Measurements from ENCODE around the gene GLIS2.

The GLIS2 gene

DNA sequence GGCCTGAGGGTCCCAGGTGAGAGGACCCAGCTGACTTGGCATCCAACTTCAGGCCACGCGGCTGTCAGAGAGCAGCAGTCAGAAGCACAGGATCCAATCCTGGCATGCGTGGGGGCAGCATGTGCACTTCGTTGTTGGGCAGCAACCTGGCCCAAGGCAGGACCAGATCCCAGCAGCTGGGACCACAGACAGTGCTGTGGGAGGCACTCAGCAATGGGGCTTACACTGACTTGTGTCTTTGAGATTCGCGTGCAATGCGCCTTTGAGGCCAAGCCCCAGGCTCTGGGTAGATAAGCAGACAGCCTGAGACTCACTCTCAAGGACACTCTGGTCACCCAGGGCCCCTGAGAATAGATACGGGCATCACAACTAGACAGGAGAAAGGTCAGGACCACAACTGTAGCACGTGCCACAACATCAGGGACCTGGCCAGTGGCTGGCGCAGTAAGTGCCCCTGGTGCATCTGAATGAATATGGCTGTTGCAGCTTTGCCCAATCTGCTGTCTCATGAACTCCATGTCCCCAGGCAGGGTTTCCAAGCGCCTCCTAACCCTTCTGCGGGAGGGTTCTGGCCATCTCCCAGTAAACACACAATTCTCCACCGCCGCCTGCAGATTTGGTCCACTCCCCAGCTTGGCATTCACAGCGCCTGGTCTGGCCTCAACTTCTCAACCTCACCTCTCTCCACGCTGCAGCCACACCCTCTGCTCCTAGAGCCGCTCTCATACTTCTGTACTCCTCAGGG, 32.1 kb downstream of the GLIS2 start:
- no peak overlapping the region for H3K4me2 ChIP-seq (ENCODE audit: low read length)
- H3K79me2 ChIP-seq (ENCODE audit: control insufficient read depth, insufficient read depth, low read length): peaks cover 54% of the 10 kb centered on the region
- H3K23ac ChIP-seq (ENCODE audit: low read length): no peak overlapping the region
- no peak overlapping the region for H2BK15ac ChIP-seq (replicated peaks; ENCODE audit: low read depth)
- H3K36me3 ChIP-seq (ENCODE audit: control insufficient read depth, insufficient read depth, low read length): peaks cover 1% of the 10 kb centered on the region
- H3K18ac ChIP-seq (ENCODE audit: low read length): no peak overlapping the region
- no peak overlapping the region for H2AK5ac ChIP-seq (ENCODE audit: low read length)
- no peak overlapping the region for H4K5ac ChIP-seq (ENCODE audit: low read length)
- no peak overlapping the region for H3K4ac ChIP-seq (ENCODE audit: low read depth, low read length)
- no peak overlapping the region for H3K27ac ChIP-seq (ENCODE audit: low read depth, low read length)
- H4K8ac ChIP-seq (ENCODE audit: low read depth, low read length): no peak overlapping the region
- no peak overlapping the region for H2BK120ac ChIP-seq (ENCODE audit: low read depth, low read length)
- no peak overlapping the region for H3K9ac ChIP-seq (ENCODE audit: low read length)
- H3K79me1 ChIP-seq (ENCODE audit: low read length): peaks cover 28% of the 10 kb centered on the region
- no peak for DNase-seq
- no CpG with 5 or more reads among the region's 17 CpGs for WGBS (ENCODE audit: extremely low coverage, insufficient coverage, low lambda C conversion rate)
- no peaks in the 10 kb centered on the region for H3K27me3 ChIP-seq (ENCODE audit: insufficient read depth, low read length, poor library complexity)
- H3K4me3 ChIP-seq (ENCODE audit: low read length): no peak overlapping the region
- no peak overlapping the region for H2BK5ac ChIP-seq (ENCODE audit: low read length)
- no peak overlapping the region for H3K56ac ChIP-seq (ENCODE audit: low read length)
- H3K4me1 ChIP-seq (ENCODE audit: control insufficient read depth, low read depth, low read length): no peaks in the 10 kb centered on the region

DNA sequence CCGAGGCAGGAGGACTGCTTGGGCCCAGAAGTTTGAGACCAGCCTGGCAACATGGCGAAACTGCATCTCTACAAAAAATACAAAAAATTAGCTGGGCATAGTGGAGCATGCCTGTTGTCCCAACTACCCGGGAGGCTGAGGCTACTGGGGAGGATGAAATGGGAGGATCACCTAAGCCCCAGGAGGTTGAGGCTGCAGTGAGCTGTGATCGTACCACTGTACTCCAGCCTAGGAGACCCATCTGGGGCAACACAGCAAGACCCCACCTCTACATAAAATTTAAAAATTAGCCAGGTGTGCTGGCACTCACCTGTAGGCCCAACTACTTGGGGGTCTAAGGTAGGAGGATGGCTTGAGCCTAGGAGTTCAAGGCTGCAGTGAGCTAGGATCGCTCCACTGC, 33.5 kb downstream of the GLIS2 start:
- no peak for DNase-seq
- Histone ChIP-seq H2AK5ac (ENCODE audit: low read length) (no peak overlapping the region), H3K18ac (ENCODE audit: low read length) (no peak overlapping the region), H3K27ac (ENCODE audit: low read depth, low read length) (no peak overlapping the region), H3K23ac (ENCODE audit: low read length) (no peak overlapping the region), H3K79me2 (ENCODE audit: control insufficient read depth, insufficient read depth, low read length) (peaks cover 46% of the 10 kb centered on the region), H3K4me3 (ENCODE audit: low read length) (no peak overlapping the region), H4K8ac (ENCODE audit: low read depth, low read length) (no peak overlapping the region), H3K36me3 (ENCODE audit: control insufficient read depth, insufficient read depth, low read length) (peaks cover 1% of the 10 kb centered on the region), H3K27me3 (ENCODE audit: insufficient read depth, low read length, poor library complexity) (no peaks in the 10 kb centered on the region), H2BK120ac (ENCODE audit: low read depth, low read length) (no peak overlapping the region), H3K4me2 (ENCODE audit: low read length) (no peak overlapping the region), H4K5ac (ENCODE audit: low read length) (no peak overlapping the region), H3K79me1 (ENCODE audit: low read length) (peaks cover 21% of the 10 kb centered on the region), H2BK5ac (ENCODE audit: low read length) (no peak overlapping the region), H3K4me1 (ENCODE audit: control insufficient read depth, low read depth, low read length) (no peaks in the 10 kb centered on the region), H3K4ac (ENCODE audit: low read depth, low read length) (no peak overlapping the region), H3K56ac (ENCODE audit: low read length) (no peak overlapping the region), H2BK15ac (replicated peaks; ENCODE audit: low read depth) (no peak overlapping the region), H3K9ac (ENCODE audit: low read length) (no peak overlapping the region)
- no CpG with 5 or more reads among the region's 5 CpGs for WGBS (ENCODE audit: extremely low coverage, insufficient coverage, low lambda C conversion rate)

DNA sequence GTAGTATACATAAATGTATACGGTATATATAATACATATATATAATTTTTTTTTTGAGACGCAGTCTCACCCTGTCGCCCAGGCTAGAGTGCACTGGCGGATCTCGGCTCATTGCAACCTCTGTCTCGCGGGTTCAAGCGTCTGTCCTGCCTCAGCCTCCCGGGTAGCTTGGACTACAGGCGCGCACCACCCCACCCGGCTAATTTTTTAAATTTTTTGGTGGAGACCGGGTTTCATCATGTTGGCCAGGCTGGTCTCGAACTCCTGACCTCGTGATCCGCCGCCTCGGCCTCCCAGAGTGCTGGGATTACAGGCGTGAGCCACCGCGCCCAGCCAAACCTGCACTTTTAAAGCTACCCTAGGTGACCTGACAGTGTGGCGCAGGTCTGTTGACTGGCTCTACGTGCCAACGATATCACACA, 34.5 kb downstream of the GLIS2 start:
- Histone ChIP-seq H2BK5ac (ENCODE audit: low read length) (no peak overlapping the region), H2BK15ac (replicated peaks; ENCODE audit: low read depth) (no peak overlapping the region), H3K4ac (ENCODE audit: low read depth, low read length) (no peak overlapping the region), H3K23ac (ENCODE audit: low read length) (no peak overlapping the region), H3K18ac (ENCODE audit: low read length) (no peak overlapping the region), H4K5ac (ENCODE audit: low read length) (no peak overlapping the region), H3K4me3 (ENCODE audit: low read length) (peak overlapping the region; percentile 86), H2BK120ac (ENCODE audit: low read depth, low read length) (no peak overlapping the region), H3K56ac (ENCODE audit: low read length) (peak overlapping the region; percentile 100), H3K4me2 (ENCODE audit: low read length) (peak overlapping the region; percentile 57), H3K79me1 (ENCODE audit: low read length) (peaks cover 21% of the 10 kb centered on the region), H3K27ac (ENCODE audit: low read depth, low read length) (peak overlapping the region; percentile 19), H3K4me1 (ENCODE audit: control insufficient read depth, low read depth, low read length) (no peaks in the 10 kb centered on the region), H3K9ac (ENCODE audit: low read length) (peak overlapping the region; percentile 99), H3K27me3 (ENCODE audit: insufficient read depth, low read length, poor library complexity) (no peaks in the 10 kb centered on the region), H3K36me3 (ENCODE audit: control insufficient read depth, insufficient read depth, low read length) (peaks cover 1% of the 10 kb centered on the region), H2AK5ac (ENCODE audit: low read length) (no peak overlapping the region), H4K8ac (ENCODE audit: low read depth, low read length) (no peak overlapping the region), H3K79me2 (ENCODE audit: control insufficient read depth, insufficient read depth, low read length) (peaks cover 42% of the 10 kb centered on the region)
- WGBS (ENCODE audit: extremely low coverage, insufficient coverage, low lambda C conversion rate): no CpG with 5 or more reads among the region's 24 CpGs
- no peak for DNase-seq

DNA sequence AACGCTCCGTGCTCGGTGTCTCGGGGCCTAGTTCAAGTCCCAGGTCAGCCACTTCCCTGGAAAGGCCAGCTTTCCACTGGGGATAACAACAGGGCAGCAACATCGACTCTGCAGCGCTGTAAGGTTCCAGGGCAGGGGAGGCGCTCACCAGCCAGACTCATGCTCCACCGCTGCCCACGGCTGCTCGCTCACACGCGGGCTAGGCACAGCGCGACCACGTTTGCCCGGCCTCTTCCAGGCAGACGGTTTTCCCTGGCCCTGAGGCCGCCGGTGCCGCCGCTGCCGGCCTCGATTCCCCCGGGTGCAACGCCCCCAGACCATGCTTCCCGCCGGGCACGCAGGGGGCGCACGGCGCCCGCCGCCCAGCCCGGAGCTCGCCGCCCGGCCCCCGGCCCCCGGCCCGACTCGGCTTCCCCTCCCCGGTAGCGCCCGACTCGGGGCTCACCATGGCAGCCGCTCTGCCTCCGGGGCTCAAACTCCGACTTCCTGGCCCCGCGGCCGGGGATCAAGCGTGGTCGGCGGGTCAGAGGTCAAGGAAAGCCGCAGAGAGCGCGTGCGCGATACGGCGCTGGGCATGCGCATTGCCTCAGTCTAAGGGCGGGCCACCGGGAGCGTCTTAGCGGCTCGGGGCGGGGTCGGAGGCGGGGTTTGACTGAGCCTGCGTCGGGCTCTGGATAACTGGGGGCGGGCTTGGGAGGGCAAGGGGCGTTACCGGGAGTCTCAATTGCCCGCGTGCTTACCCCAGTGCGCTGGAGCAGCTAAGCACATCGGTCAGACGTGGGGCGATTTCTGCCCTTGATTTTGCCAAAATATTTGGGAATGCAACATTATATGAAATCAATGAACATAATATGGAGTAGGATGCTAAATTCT, 35.2 kb downstream of the GLIS2 start, which contains the start of gene PAM16:
Gene PAM16, minus strand, starts transcription at position 535 of the 873 bp plus-strand sequence. Its CDS starts 87 bp downstream, at position 448.
- H3K4me1 ChIP-seq (ENCODE audit: control insufficient read depth, low read depth, low read length): no peaks in the 10 kb centered on the region
- H3K56ac ChIP-seq (ENCODE audit: low read length): peak within 1 kb of the TSS; percentile 100
- peaks cover 1% of the 10 kb centered on the region for H3K36me3 ChIP-seq (ENCODE audit: control insufficient read depth, insufficient read depth, low read length)
- H3K27ac ChIP-seq (ENCODE audit: low read depth, low read length): peak within 1 kb of the TSS; percentile 19
- H2AK5ac ChIP-seq (ENCODE audit: low read length): no peak within 1 kb of the TSS
- H4K8ac ChIP-seq (ENCODE audit: low read depth, low read length): no peak within 1 kb of the TSS
- H2BK5ac ChIP-seq (ENCODE audit: low read length): peak within 1 kb of the TSS; percentile 65
- peak within 1 kb of the TSS; percentile 57 for H3K4me2 ChIP-seq (ENCODE audit: low read length)
- peaks cover 38% of the 10 kb centered on the region for H3K79me2 ChIP-seq (ENCODE audit: control insufficient read depth, insufficient read depth, low read length)
- H3K4ac ChIP-seq (ENCODE audit: low read depth, low read length): peak within 1 kb of the TSS; percentile 66
- H3K18ac ChIP-seq (ENCODE audit: low read length): peak within 1 kb of the TSS; percentile 62
- H3K4me3 ChIP-seq (ENCODE audit: low read length): peak within 1 kb of the TSS; percentile 86
- no peaks in the 10 kb centered on the region for H3K27me3 ChIP-seq (ENCODE audit: insufficient read depth, low read length, poor library complexity)
- WGBS (ENCODE audit: extremely low coverage, insufficient coverage, low lambda C conversion rate): no CpG with 5 or more reads among the region's 81 CpGs
- H4K5ac ChIP-seq (ENCODE audit: low read length): no peak within 1 kb of the TSS
- H2BK120ac ChIP-seq (ENCODE audit: low read depth, low read length): no peak within 1 kb of the TSS
- peak; percentile 97 for DNase-seq
- H3K9ac ChIP-seq (ENCODE audit: low read length): peak within 1 kb of the TSS; percentile 99
- H3K23ac ChIP-seq (ENCODE audit: low read length): peak within 1 kb of the TSS; percentile 89
- H2BK15ac ChIP-seq (replicated peaks; ENCODE audit: low read depth): no peak within 1 kb of the TSS
- peaks cover 18% of the 10 kb centered on the region for H3K79me1 ChIP-seq (ENCODE audit: low read length)

DNA sequence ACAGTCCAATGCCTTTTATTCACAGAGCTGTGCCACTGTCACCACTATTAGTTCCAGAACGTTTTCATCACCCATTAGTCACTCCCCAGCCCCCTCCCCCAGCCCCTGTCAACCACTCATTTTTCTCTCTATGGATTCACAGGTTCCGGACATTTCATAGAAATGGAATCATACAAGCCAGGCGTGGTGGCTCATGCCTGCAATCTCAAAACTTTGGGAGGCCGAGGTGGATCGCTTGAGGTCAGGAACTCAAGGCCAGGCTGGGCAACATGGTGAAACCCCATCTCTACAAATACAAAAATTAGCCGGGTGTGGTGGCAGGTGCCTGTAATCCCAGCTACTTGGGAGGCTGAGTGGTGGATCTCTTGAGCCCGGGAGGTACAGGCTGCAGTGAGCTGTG, 36.0 kb downstream of the GLIS2 start:
- Histone ChIP-seq H2BK5ac (ENCODE audit: low read length) (no peak overlapping the region), H3K79me2 (ENCODE audit: control insufficient read depth, insufficient read depth, low read length) (peaks cover 34% of the 10 kb centered on the region), H3K79me1 (ENCODE audit: low read length) (peaks cover 17% of the 10 kb centered on the region), H4K8ac (ENCODE audit: low read depth, low read length) (no peak overlapping the region), H2BK15ac (replicated peaks; ENCODE audit: low read depth) (no peak overlapping the region), H3K27me3 (ENCODE audit: insufficient read depth, low read length, poor library complexity) (no peaks in the 10 kb centered on the region), H3K27ac (ENCODE audit: low read depth, low read length) (no peak overlapping the region), H2AK5ac (ENCODE audit: low read length) (no peak overlapping the region), H3K36me3 (ENCODE audit: control insufficient read depth, insufficient read depth, low read length) (no peaks in the 10 kb centered on the region), H4K5ac (ENCODE audit: low read length) (no peak overlapping the region), H3K23ac (ENCODE audit: low read length) (no peak overlapping the region), H3K4me3 (ENCODE audit: low read length) (no peak overlapping the region), H3K4me2 (ENCODE audit: low read length) (no peak overlapping the region), H3K4me1 (ENCODE audit: control insufficient read depth, low read depth, low read length) (no peaks in the 10 kb centered on the region), H2BK120ac (ENCODE audit: low read depth, low read length) (no peak overlapping the region), H3K56ac (ENCODE audit: low read length) (no peak overlapping the region), H3K9ac (ENCODE audit: low read length) (no peak overlapping the region), H3K18ac (ENCODE audit: low read length) (no peak overlapping the region), H3K4ac (ENCODE audit: low read depth, low read length) (no peak overlapping the region)
- no peak for DNase-seq
- no CpG with 5 or more reads among the region's 7 CpGs for WGBS (ENCODE audit: extremely low coverage, insufficient coverage, low lambda C conversion rate)

Measured in mesendoderm (in vitro differentiated cells).